Measurements from ENCODE around the gene POU6F2. TPM values are rescaled to one million over a fixed set of nuclear protein-coding genes. Genes with fewer than 3 reads are reported as not detected.

The POU6F2 gene
- total and polyA plus RNA-seq, 9 of the 15 experiments (the other 6 are each of a cell fraction or from before 2014, with no cell fraction given), result 0.29 to 1.5 (median 0.96) TPM

GRCh38 chr7:39301543-39301942, 323.8 kb downstream of the POU6F2 start (continued):
- no peak for TF ChIP-seq CTCFL (IDR thresholded peaks at IDR 0.05; ENCODE audit: borderline replicate concordance, insufficient read depth, low read depth, low read length, poor library complexity, severe bottlenecking)
- no peak for TF ChIP-seq TBL1XR1 (IDR thresholded peaks at IDR 0.05; ENCODE audit: low read length in 2 of 2)
- no peak for TF ChIP-seq SP2 (IDR thresholded peaks at IDR 0.05; ENCODE audit: extremely low read depth, low read depth, low read length, poor library complexity, severe bottlenecking)
- TF ChIP-seq ZNF24 (IDR thresholded peaks at IDR 0.05), result no peak
- TF ChIP-seq ZNF766 (CRISPR knock-in tag; conservative IDR thresholded peaks at IDR 0.05), result no peak

DNA sequence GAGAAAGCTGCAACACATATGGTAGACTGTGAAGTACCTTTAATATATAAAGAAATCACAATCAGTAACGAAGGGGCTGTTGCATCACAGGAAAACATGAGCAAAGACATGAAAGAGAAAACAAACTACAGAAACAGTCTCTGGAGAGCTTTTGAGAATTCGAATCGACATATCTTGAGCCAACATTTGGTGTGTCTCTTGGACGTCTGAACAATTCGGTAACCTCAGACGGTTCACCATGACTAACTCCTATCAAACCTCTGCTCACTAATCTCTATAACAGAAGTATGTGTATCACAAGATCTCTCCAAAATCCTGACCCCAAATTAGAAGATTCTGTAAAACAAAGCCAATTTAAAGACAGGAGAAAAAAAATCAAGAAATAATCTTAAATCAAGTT, 326.5 kb downstream of the POU6F2 start:
- no peaks in the 10 kb centered on the region for H3K79me2 ChIP-seq (ENCODE audit: control insufficient read depth, insufficient read depth, low read length)
- H3K4me3 ChIP-seq, result no peak overlapping the region
- no TSS peak for BruUV-seq (replicated peaks)
- TF ChIP-seq ZNF589 (CRISPR knock-in tag; IDR thresholded peaks at IDR 0.05; ENCODE audit: low read depth) (no peak), TAL1 (IDR thresholded peaks at IDR 0.05) (no peak)
- H3K4me1 ChIP-seq (replicated peaks in 1 of 2; ENCODE audit: control insufficient read depth in 2 of 2, insufficient read depth in 2 of 2, low read length in 2 of 2), result no peaks in the 10 kb centered on the region
- DNase-seq (ENCODE audit: extremely low read depth in 1 of 4, low spot score in 3 of 4) (no peak), FAIRE-seq (no peak), ATAC-seq (no peak)
- H3K27me3 ChIP-seq (ENCODE audit: control insufficient read depth in 2 of 2, insufficient read depth in 2 of 2, low read length in 2 of 2), result peaks cover 2 to 17% of the 10 kb centered on the region in 2 experiments; a peak in 3 of 5 replicates
- ChIA-PET POLR2A (no interaction called here), CTCF (ENCODE audit: low intra/inter-chr PET ratio) (no interaction called here)
- no peak overlapping the region for H3K27ac ChIP-seq (ENCODE audit: extremely low read depth, low read depth, low read length)
- no peak overlapping the region for H2AFZ ChIP-seq (ENCODE audit: low read depth, low read length)
- in situ Hi-C loops (cut with MboI), result no loop called here
- no peaks in the 10 kb centered on the region for H3K9me3 ChIP-seq (replicated peaks; ENCODE audit: control insufficient read depth, insufficient read depth, low read depth, low read length)
- H3K9me1 ChIP-seq (ENCODE audit: control insufficient read depth, insufficient read depth, low read length), result no peaks in the 10 kb centered on the region
- intact Hi-C loops (cut with micrococcal nuclease), result no loop called here
- no peak overlapping the region for H3K4me2 ChIP-seq (ENCODE audit: insufficient read depth, low read length)
- WGBS (ENCODE audit: insufficient coverage, low coverage, missing lambda C conversion rate), result 1% methylated on average over 6 of the region's 6 CpGs
- no peaks in the 10 kb centered on the region for H3K36me3 ChIP-seq (ENCODE audit: control insufficient read depth, insufficient read depth, low read length)
- H4K20me1 ChIP-seq (replicated peaks; ENCODE audit: control insufficient read depth, insufficient read depth, low read length), result no peaks in the 10 kb centered on the region
- H3K9ac ChIP-seq (ENCODE audit: insufficient read depth in 1 of 2, low read depth in 2 of 2, low read length in 2 of 2), result no peak overlapping the region
